GM12872 (cell line): ENCODE data around the gene IARS2.
A peak's percentile ranks its signal among the peaks of the same experiment; 100 is the strongest.

Experiments used
- CTCF ChIP-seq: IDR thresholded peaks from 3 replicates; pipeline ENCODE4 v1.5.1; 2011; ENCODE audit warnings: low read depth, mild to moderate bottlenecking, low read length, moderate library complexity; ENCODE audit not compliant: insufficient read depth

IARS2 gene

GRCh38 chr1:220123889-220124288 lies 30.0 kb downstream of the IARS2 start:
- peak; percentile 30; the same call in 1 of the 3 replicates for TF ChIP-seq CTCF

- no peak for TF ChIP-seq CTCF
These were observed 30.6 kb downstream of the IARS2 start for GRCh38 chr1:220124542-220124941.

GRCh38 chr1:220127076-220127475 lies 33.1 kb downstream of the IARS2 start:
- no peak for TF ChIP-seq CTCF

- no peak for TF ChIP-seq CTCF
These were observed 35.7 kb downstream of the IARS2 start for GRCh38 chr1:220129479-220130210.

- TF ChIP-seq CTCF = no peak
These were observed 41.8 kb downstream of the IARS2 start for GRCh38 chr1:220135755-220136154.

- TF ChIP-seq CTCF = no peak
These were observed 43.3 kb downstream of the IARS2 start for GRCh38 chr1:220137019-220137786.

- no peak for TF ChIP-seq CTCF
These were observed 46.0 kb downstream of the IARS2 start for GRCh38 chr1:220139966-220140365.
